Measurements from ENCODE around the gene PARVB.

PARVB gene

DNA sequence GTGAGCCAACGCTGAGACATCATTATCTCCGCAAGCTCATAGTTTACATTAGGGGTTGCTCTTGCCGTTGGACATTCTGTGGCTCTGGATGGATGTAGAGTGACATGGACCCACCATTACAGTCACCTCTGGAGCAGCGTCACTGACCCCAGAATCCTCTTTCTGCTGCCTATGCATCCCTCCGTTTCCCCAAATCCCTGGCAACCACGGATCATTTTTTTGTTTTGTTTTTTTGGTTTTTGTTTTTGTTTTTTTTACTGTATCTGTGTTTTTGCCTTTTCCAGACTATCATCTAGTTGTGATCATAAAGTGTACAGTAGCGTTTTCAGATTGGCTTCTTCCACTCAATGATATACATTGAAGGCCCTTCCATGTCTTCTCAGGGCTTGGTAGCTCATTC is 4.0 kb downstream of the PARVB start:
- DNase-seq (ENCODE audit: low read depth) = no peak

GRCh38 chr22:44029069-44029468 is 5.0 kb downstream of the PARVB start:
- DNase-seq (ENCODE audit: low read depth) = no peak

GRCh38 chr22:44030051-44030701 is 6.1 kb downstream of the PARVB start:
- no peak for DNase-seq (ENCODE audit: low read depth)

GRCh38 chr22:44030702-44031082 is 6.6 kb downstream of the PARVB start:
- DNase-seq (ENCODE audit: low read depth) = no peak

GRCh38 chr22:44031158-44031952 is 7.3 kb downstream of the PARVB start:
- no peak for DNase-seq (ENCODE audit: low read depth)

DNA sequence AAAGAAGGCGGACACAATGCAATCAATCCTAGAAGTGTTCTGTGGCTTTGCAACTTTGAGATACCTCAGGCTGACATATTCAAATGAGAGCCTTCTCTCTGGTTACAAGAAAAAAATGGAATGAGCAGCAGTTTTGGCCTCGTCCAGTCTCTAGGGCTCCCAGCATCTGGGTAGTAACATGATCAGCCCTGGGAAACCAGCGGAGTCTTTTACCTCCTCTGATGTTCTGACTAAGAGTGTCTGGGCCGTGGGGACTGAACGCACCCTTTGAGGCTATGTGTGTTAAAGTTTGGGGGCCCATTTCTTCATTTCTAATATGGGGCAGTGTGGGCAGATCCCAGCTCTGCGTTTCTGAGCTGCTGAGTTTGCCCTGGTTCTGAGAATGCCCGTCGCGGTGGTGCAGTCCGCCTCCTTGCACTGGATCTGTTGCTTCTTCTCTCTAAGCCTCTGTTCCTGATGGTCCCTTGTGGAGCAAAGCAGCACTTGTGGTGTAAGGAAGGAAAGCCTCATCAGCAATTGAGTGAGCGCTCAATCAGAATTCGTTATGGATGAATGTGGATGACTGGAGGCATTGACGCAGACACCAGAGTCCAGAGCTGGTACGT is 8.1 kb downstream of the PARVB start:
- DNase-seq (ENCODE audit: low read depth) = no peak

DNA sequence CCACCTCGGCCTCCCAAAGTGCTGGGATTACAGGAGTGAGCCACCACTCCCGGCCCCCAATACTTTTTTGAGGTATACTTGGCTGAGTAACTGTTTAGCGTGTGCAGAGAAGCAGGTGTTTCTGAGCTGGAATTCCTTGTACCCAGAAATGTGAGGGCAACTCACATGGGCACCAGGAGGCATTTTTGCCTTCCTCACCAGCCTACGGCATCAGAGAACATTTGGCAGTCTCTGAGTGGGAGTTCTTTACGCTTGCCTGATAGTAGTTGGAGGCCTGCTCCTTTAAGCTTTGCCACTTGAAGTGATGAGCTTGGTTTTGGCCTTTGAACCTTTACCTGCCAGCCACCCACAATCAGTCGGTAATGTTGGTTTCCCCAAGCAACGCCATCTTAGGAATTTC is 9.2 kb downstream of the PARVB start:
- DNase-seq (ENCODE audit: low read depth) = no peak

GRCh38 chr22:44033694-44034093 is 9.6 kb downstream of the PARVB start:
- no peak for DNase-seq (ENCODE audit: low read depth)

- no peak for DNase-seq (ENCODE audit: low read depth)
Measured at GRCh38 chr22:44037519-44038375, 13.6 kb downstream of the PARVB start.

DNA sequence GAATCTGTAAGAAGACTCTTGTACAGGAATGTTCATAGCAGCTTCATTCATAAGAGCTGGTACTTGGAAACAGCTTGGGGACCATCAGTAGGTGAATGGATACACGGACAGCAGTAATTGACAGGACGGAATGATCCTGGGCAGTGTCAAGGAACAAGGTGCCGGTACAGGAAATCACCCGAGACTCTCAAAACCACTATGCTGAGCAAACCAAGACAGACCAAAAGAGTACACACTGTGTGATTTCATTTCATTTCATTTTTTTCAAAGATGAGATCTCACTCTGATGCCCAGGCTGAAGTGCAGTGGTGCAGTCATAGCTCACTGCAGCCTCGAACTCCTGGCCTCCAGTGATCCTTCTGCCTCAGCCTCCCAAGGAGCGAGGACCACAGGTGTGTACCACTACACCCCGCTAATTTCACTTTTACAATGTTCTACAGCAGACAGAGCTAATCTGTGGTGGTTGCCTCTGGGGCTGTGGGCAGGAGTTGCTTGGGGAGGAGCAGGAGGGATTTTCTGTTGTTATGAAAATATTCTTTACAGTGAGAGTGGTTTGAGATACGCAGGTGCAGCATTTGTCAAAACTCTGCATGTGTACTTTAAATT is 15.6 kb downstream of the PARVB start:
- DNase-seq (ENCODE audit: low read depth) = no peak

- DNase-seq (ENCODE audit: low read depth) = no peak
Measured at GRCh38 chr22:44042249-44043218, 18.4 kb downstream of the PARVB start.

DNA sequence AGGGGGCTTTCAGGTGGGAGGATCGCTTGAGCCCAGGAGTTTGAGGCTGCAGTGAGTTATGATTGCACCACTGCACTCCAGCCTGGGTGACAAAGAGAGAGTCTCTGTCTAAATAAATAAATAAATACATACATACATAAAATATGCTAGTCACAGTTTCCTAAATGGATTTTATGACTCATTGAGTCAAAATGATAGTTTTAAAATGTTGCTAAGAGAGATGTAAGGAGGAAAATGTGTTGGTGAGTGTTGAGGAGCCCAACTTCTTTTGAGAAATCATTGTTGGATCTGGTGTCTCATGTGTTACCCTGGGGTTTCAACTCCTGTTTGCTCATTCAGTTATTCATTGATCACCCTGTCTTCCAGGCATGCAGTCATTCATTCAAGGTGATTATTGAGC is 21.0 kb downstream of the PARVB start:
- no peak for DNase-seq (ENCODE audit: low read depth)

- no peak for DNase-seq (ENCODE audit: low read depth)
Measured at GRCh38 chr22:44046485-44047141, 22.5 kb downstream of the PARVB start.

- no peak for DNase-seq (ENCODE audit: low read depth)
Measured at GRCh38 chr22:44047891-44048301, 23.8 kb downstream of the PARVB start.

DNA sequence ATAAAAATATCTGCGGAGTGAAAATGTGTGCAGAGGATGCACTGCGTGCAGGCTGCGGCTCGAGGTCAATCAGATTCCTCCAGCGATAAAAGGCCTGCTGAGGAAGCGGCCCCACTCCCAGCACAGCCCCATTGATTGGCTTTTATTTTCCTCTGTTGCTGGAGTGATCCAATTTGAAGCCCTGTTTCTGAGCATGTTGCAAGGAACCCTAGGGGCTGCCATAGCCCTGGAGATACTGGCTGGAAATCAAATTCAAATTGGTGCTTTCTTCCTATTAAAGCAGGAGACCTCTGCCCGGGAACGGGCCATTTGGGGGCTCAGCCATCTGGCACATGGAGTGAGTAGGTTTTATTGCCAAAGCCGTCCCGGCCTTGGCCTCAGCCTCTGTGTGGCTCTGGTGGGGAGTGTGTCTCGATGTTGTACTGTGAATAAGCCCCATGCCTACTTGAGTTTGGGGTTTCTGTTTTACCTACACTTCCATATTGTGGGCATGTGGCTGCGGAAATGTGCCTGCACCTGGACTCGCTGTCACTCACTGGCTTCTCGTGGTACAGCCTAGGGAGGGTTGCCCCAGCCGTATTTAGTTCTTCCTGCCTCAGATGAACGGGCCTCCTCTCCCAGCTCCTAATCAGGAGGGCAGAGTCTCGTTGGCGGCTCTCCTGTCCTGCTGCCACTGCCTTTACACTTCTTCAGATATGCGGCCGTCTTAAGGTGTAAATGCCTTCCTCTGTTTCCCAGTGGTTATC is 25.6 kb downstream of the PARVB start:
- no peak for DNase-seq (ENCODE audit: low read depth)

- no peak for DNase-seq (ENCODE audit: low read depth)
Measured at GRCh38 chr22:44050766-44051355, 26.8 kb downstream of the PARVB start.

GRCh38 chr22:44051358-44051757 is 27.3 kb downstream of the PARVB start:
- DNase-seq (ENCODE audit: low read depth) = no peak

GRCh38 chr22:44051961-44052360 is 27.9 kb downstream of the PARVB start:
- DNase-seq (ENCODE audit: low read depth) = no peak

GRCh38 chr22:44055805-44056204 is 31.7 kb downstream of the PARVB start:
- no peak for DNase-seq (ENCODE audit: low read depth)

Measured in activated T-cell treated with anti-CD3 and anti-CD28 coated beads for 1 hour (primary cell).